Measurements from ENCODE around the gene INF2.
A peak's percentile ranks its signal among the peaks of the same experiment; 100 is the strongest.

INF2 gene

GRCh38 chr14:104675447-104675846 is 14.0 kb upstream of the INF2 start:
- DNase-seq (ENCODE audit: extremely low read depth in 1 of 2, low read depth in 1 of 2) = no peak

- DNase-seq (ENCODE audit: extremely low read depth in 1 of 2, low read depth in 1 of 2) = no peak
Observed at GRCh38 chr14:104676130-104676693, 13.2 kb upstream of the INF2 start.

GRCh38 chr14:104676694-104677511 is 12.5 kb upstream of the INF2 start:
- DNase-seq (ENCODE audit: extremely low read depth in 1 of 2, low read depth in 1 of 2) = peak; percentile 32 to 33

- peak; percentile 60 to 72 for DNase-seq (ENCODE audit: extremely low read depth in 1 of 2, low read depth in 1 of 2)
Observed at GRCh38 chr14:104677512-104678332, 11.7 kb upstream of the INF2 start.

- no peak for DNase-seq (ENCODE audit: extremely low read depth in 1 of 2, low read depth in 1 of 2)
Observed at GRCh38 chr14:104678346-104678745, 11.1 kb upstream of the INF2 start.

- no peak for DNase-seq (ENCODE audit: extremely low read depth in 1 of 2, low read depth in 1 of 2)
Observed at GRCh38 chr14:104678901-104679705, 10.3 kb upstream of the INF2 start.

GRCh38 chr14:104680056-104680805 is 9.2 kb upstream of the INF2 start:
- DNase-seq (ENCODE audit: extremely low read depth in 1 of 2, low read depth in 1 of 2) = no peak

- DNase-seq (ENCODE audit: extremely low read depth in 1 of 2, low read depth in 1 of 2) = no peak
Observed at GRCh38 chr14:104680806-104681688, 8.4 kb upstream of the INF2 start.

- DNase-seq (ENCODE audit: extremely low read depth in 1 of 2, low read depth in 1 of 2) = no peak
Observed at GRCh38 chr14:104681689-104682074, 7.7 kb upstream of the INF2 start.

- no peak for DNase-seq (ENCODE audit: extremely low read depth in 1 of 2, low read depth in 1 of 2)
Observed at GRCh38 chr14:104682107-104682593, 7.3 kb upstream of the INF2 start.

GRCh38 chr14:104683653-104684448 is 5.6 kb upstream of the INF2 start:
- no peak for DNase-seq (ENCODE audit: extremely low read depth in 1 of 2, low read depth in 1 of 2)

- DNase-seq (ENCODE audit: extremely low read depth in 1 of 2, low read depth in 1 of 2) = no peak
Observed at GRCh38 chr14:104684449-104684821, 5.0 kb upstream of the INF2 start.

- no peak for DNase-seq (ENCODE audit: extremely low read depth in 1 of 2, low read depth in 1 of 2)
Observed at GRCh38 chr14:104685216-104685997, 4.0 kb upstream of the INF2 start.

- DNase-seq (ENCODE audit: extremely low read depth in 1 of 2, low read depth in 1 of 2) = no peak
Observed at GRCh38 chr14:104685998-104686610, 3.3 kb upstream of the INF2 start.

- no peak for DNase-seq (ENCODE audit: extremely low read depth in 1 of 2, low read depth in 1 of 2)
Observed at GRCh38 chr14:104686624-104687517, 2.5 kb upstream of the INF2 start.

Measured in stimulated activated CD8-positive, alpha-beta memory T cell treated with anti-CD3 and anti-CD28 coated beads, Interleukin-7, amount 100 ng/mL, for 48 hours (primary cell).